ENCODE data around the gene SLC13A3. TPM values are rescaled to one million over a fixed set of nuclear protein-coding genes. Genes with fewer than 3 reads are reported as not detected.

The SLC13A3 gene
- total RNA-seq, 1 donor from 2014 or later: 0.66 TPM

GRCh38 chr20:46637427-46638133 is 13.7 kb downstream of the SLC13A3 start:
- Mint-ChIP-seq H3K27me3 (ENCODE audit: low read depth, unreplicated experiment) (peaks cover 21% of the 10 kb centered on the region), H3K9me3 (ENCODE audit: unreplicated experiment) (peaks cover 12% of the 10 kb centered on the region), H3K36me3 (ENCODE audit: low read depth, unreplicated experiment) (peaks cover 4% of the 10 kb centered on the region), H3K4me1 (ENCODE audit: low read depth, unreplicated experiment) (peaks cover 1% of the 10 kb centered on the region), H3K4me3 (ENCODE audit: unreplicated experiment) (no peak overlapping the region), H3K27ac (ENCODE audit: unreplicated experiment) (no peak overlapping the region)
- Histone ChIP-seq H3K9ac (ENCODE audit: low read length) (no peak overlapping the region), H3K27ac (ENCODE audit: low read depth, low read length) (no peak overlapping the region), H3K27me3 (ENCODE audit: insufficient read depth, low read length) (no peaks in the 10 kb centered on the region), H3K4me1 (ENCODE audit: insufficient read depth, low read length) (no peaks in the 10 kb centered on the region), H2AFZ (ENCODE audit: low read depth, low read length) (no peak overlapping the region), H3K79me2 (ENCODE audit: insufficient read depth, low read length) (no peaks in the 10 kb centered on the region), H3K4me2 (ENCODE audit: low read length) (no peak overlapping the region), H3K9me3 (ENCODE audit: insufficient read depth, low read depth, low read length) (no peaks in the 10 kb centered on the region), H4K20me1 (ENCODE audit: insufficient read depth, low read length) (no peaks in the 10 kb centered on the region), H3K4me3 (ENCODE audit: insufficient read depth, low read depth, low read length) (no peak overlapping the region), H3K36me3 (ENCODE audit: insufficient read depth, low read length) (no peaks in the 10 kb centered on the region)
- FAIRE-seq (no peak), DNase-seq (ENCODE audit: low read depth) (no peak)
- TF ChIP-seq, protein P1, sequence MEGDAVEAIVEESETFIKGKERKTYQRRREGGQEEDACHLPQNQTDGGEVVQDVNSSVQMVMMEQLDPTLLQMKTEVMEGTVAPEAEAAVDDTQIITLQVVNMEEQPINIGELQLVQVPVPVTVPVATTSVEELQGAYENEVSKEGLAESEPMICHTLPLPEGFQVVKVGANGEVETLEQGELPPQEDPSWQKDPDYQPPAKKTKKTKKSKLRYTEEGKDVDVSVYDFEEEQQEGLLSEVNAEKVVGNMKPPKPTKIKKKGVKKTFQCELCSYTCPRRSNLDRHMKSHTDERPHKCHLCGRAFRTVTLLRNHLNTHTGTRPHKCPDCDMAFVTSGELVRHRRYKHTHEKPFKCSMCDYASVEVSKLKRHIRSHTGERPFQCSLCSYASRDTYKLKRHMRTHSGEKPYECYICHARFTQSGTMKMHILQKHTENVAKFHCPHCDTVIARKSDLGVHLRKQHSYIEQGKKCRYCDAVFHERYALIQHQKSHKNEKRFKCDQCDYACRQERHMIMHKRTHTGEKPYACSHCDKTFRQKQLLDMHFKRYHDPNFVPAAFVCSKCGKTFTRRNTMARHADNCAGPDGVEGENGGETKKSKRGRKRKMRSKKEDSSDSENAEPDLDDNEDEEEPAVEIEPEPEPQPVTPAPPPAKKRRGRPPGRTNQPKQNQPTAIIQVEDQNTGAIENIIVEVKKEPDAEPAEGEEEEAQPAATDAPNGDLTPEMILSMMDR (IDR thresholded peaks at IDR 0.05; ENCODE audit: insufficient read depth, low read depth, low read length): no peak
- no peak for TF ChIP-seq EZH2 (IDR thresholded peaks at IDR 0.05; ENCODE audit: insufficient read depth, low read length)

- peaks cover 12% of the 10 kb centered on the region for H3K9me3 Mint-ChIP-seq (ENCODE audit: unreplicated experiment)
- Histone ChIP-seq H4K20me1 (ENCODE audit: insufficient read depth, low read length) (no peaks in the 10 kb centered on the region), H3K79me2 (ENCODE audit: insufficient read depth, low read length) (no peaks in the 10 kb centered on the region), H3K4me2 (ENCODE audit: low read length) (no peak overlapping the region), H3K36me3 (ENCODE audit: insufficient read depth, low read length) (no peaks in the 10 kb centered on the region), H3K4me1 (ENCODE audit: insufficient read depth, low read length) (no peaks in the 10 kb centered on the region), H3K4me3 (ENCODE audit: insufficient read depth, low read depth, low read length) (no peak overlapping the region), H3K9me3 (ENCODE audit: insufficient read depth, low read depth, low read length) (no peaks in the 10 kb centered on the region), H3K27me3 (ENCODE audit: insufficient read depth, low read length) (no peaks in the 10 kb centered on the region), H3K9ac (ENCODE audit: low read length) (no peak overlapping the region), H3K27ac (ENCODE audit: low read depth, low read length) (no peak overlapping the region), H2AFZ (ENCODE audit: low read depth, low read length) (no peak overlapping the region)
- H3K36me3 Mint-ChIP-seq (ENCODE audit: low read depth, unreplicated experiment): peaks cover 4% of the 10 kb centered on the region
- TF ChIP-seq, protein P1 (IDR thresholded peaks at IDR 0.05; ENCODE audit: insufficient read depth, low read depth, low read length): no peak
- no peak overlapping the region for H3K4me3 Mint-ChIP-seq (ENCODE audit: unreplicated experiment)
- H3K27me3 Mint-ChIP-seq (ENCODE audit: low read depth, unreplicated experiment): peaks cover 18% of the 10 kb centered on the region
- FAIRE-seq (no peak), DNase-seq (ENCODE audit: low read depth) (no peak)
- H3K4me1 Mint-ChIP-seq (ENCODE audit: low read depth, unreplicated experiment): peaks cover 1% of the 10 kb centered on the region
- H3K27ac Mint-ChIP-seq (ENCODE audit: unreplicated experiment): no peak overlapping the region
Observed at GRCh38 chr20:46637020-46637419, 14.2 kb downstream of the SLC13A3 start.

GRCh38 chr20:46636514-46636913 is 14.7 kb downstream of the SLC13A3 start:
- FAIRE-seq (no peak), DNase-seq (ENCODE audit: low read depth) (no peak)
- Histone ChIP-seq H4K20me1 (ENCODE audit: insufficient read depth, low read length) (no peaks in the 10 kb centered on the region), H2AFZ (ENCODE audit: low read depth, low read length) (no peak overlapping the region), H3K27ac (ENCODE audit: low read depth, low read length) (no peak overlapping the region), H3K9me3 (ENCODE audit: insufficient read depth, low read depth, low read length) (no peaks in the 10 kb centered on the region), H3K79me2 (ENCODE audit: insufficient read depth, low read length) (no peaks in the 10 kb centered on the region), H3K4me1 (ENCODE audit: insufficient read depth, low read length) (no peaks in the 10 kb centered on the region), H3K4me2 (ENCODE audit: low read length) (no peak overlapping the region), H3K4me3 (ENCODE audit: insufficient read depth, low read depth, low read length) (no peak overlapping the region), H3K27me3 (ENCODE audit: insufficient read depth, low read length) (no peaks in the 10 kb centered on the region), H3K9ac (ENCODE audit: low read length) (no peak overlapping the region), H3K36me3 (ENCODE audit: insufficient read depth, low read length) (no peaks in the 10 kb centered on the region)
- H3K27me3 Mint-ChIP-seq (ENCODE audit: low read depth, unreplicated experiment): peaks cover 18% of the 10 kb centered on the region
- peaks cover 1% of the 10 kb centered on the region for H3K4me1 Mint-ChIP-seq (ENCODE audit: low read depth, unreplicated experiment)
- no peak for TF ChIP-seq EZH2 (IDR thresholded peaks at IDR 0.05; ENCODE audit: insufficient read depth, low read length)
- TF ChIP-seq, protein P1 (IDR thresholded peaks at IDR 0.05; ENCODE audit: insufficient read depth, low read depth, low read length): no peak
- no peak overlapping the region for H3K27ac Mint-ChIP-seq (ENCODE audit: unreplicated experiment)
- H3K9me3 Mint-ChIP-seq (ENCODE audit: unreplicated experiment): peaks cover 12% of the 10 kb centered on the region
- H3K4me3 Mint-ChIP-seq (ENCODE audit: unreplicated experiment): no peak overlapping the region
- H3K36me3 Mint-ChIP-seq (ENCODE audit: low read depth, unreplicated experiment): peaks cover 4% of the 10 kb centered on the region

Measured in astrocyte (in vitro differentiated cells and primary cell).